RWPE1 (cell line): ENCODE measurements around the gene HDAC5.

Source experiments
- CTCF ChIA-PET: fragments of 350-600 bp; sonication (Branson Sonifier 250); formaldehyde crosslinking; extraction: SDS; loops from one replicate; lab custom pipeline; 2021; lab: Yijun Ruan, JAX
- POLR2A ChIA-PET: fragments of 400-600 bp; formaldehyde crosslinking; extraction: SDS; loops from one replicate; lab custom pipeline; 2020; ENCODE audit warnings: antibody characterized with exemption; ENCODE audit not compliant: low non-redundant PET; lab: Yijun Ruan, JAX
- DNase-seq: peaks from one replicate; pipeline ENCODE4 v3.0.0; 2012; ENCODE audit warnings: low spot score
- H3K27ac ChIP-seq: fragments of 450-650 bp; 2 replicates; pipeline ENCODE4 v1.5.1; 2017
- CTCF ChIP-seq: fragments of 450-650 bp; conservative IDR thresholded peaks from 2 replicates; pipeline ENCODE4 v1.5.1; 2017; ENCODE audit warnings: low read depth, mild to moderate bottlenecking

HDAC5 gene

GRCh38 chr17:44085908-44086307 lies 37.5 kb downstream of the HDAC5 start:
- POLR2A ChIA-PET, result no interaction called here
- no peak for TF ChIP-seq CTCF
- peak overlapping the region; percentile 90 for H3K27ac ChIP-seq
- CTCF ChIA-PET, result no interaction called here
- no peak for DNase-seq

- TF ChIP-seq CTCF, result no peak
- CTCF ChIA-PET, result interaction anchor here (0.6 to 2.3 kb wide), 4 partner anchors 22 to 261 kb away, joined by 3 to 14 read pairs (median 4); no protein-coding TSS in a partner anchor
- POLR2A ChIA-PET, result no interaction called here
- H3K27ac ChIP-seq, result peak overlapping the region; percentile 90
- DNase-seq, result no peak
Measured at GRCh38 chr17:44084921-44085320, 38.5 kb downstream of the HDAC5 start.

- ChIA-PET CTCF (interaction anchor here (0.6 to 2.3 kb wide), 11 partner anchors 9 to 559 kb away, joined by 3 to 14 read pairs (median 3); no protein-coding TSS in a partner anchor), POLR2A (interaction anchor here (0.9 kb wide), 1 partner anchor 32 kb away, joined by 3 read pairs; no protein-coding TSS in a partner anchor)
- no peak for DNase-seq
- peak; percentile 42; the same call in 1 of the 2 replicates for TF ChIP-seq CTCF
- H3K27ac ChIP-seq, result peak overlapping the region; percentile 90
Measured at GRCh38 chr17:44084131-44084538, 39.3 kb downstream of the HDAC5 start.

- POLR2A ChIA-PET, result interaction anchor here (0.9 kb wide), 1 partner anchor 33 kb away, joined by 3 read pairs; no protein-coding TSS in a partner anchor
- CTCF ChIA-PET, result interaction anchor here (0.6 to 2.3 kb wide), 10 partner anchors 8 to 558 kb away, joined by 3 to 14 read pairs (median 4); no protein-coding TSS in a partner anchor
- no peak for DNase-seq
- peak overlapping the region; percentile 90 for H3K27ac ChIP-seq
- TF ChIP-seq CTCF, result no peak
Measured at GRCh38 chr17:44083250-44083849, 40.1 kb downstream of the HDAC5 start.

- ChIA-PET CTCF (interaction anchor here (0.6 kb wide), 1 partner anchor 203 kb away, joined by 4 read pairs; no protein-coding TSS in a partner anchor), POLR2A (no interaction called here)
- peak overlapping the region; percentile 90 for H3K27ac ChIP-seq
- TF ChIP-seq CTCF, result no peak
- DNase-seq, result no peak
Measured at GRCh38 chr17:44082256-44082927, 41.0 kb downstream of the HDAC5 start.

GRCh38 chr17:44081681-44082080 lies 41.8 kb downstream of the HDAC5 start:
- no peak for TF ChIP-seq CTCF
- DNase-seq, result no peak
- H3K27ac ChIP-seq, result peak overlapping the region; percentile 90
- CTCF ChIA-PET, result interaction anchor here (0.6 kb wide), 1 partner anchor 204 kb away, joined by 4 read pairs; no protein-coding TSS in a partner anchor
- POLR2A ChIA-PET, result interaction anchor here (0.7 kb wide), 1 partner anchor 11 kb away, joined by 7 read pairs; no protein-coding TSS in a partner anchor
